OCI-LY7 (cell line): ENCODE results near the gene IKZF3.

Source experiments
- EZH2phosphoT487 ChIP-seq: fragments of 200-600 bp; sonication (generic); IDR thresholded peaks from 2 replicates; pipeline ENCODE4 v1.6.1; 2018; ENCODE audit warnings: low read depth, borderline replicate concordance, mild to moderate bottlenecking, mixed run types, antibody characterized with exemption, low read length, moderate library complexity, mixed read lengths
- TF ChIP-seq, protein P1 (sequence below): fragments of 200-600 bp; sonication (generic); conservative IDR thresholded peaks from 2 replicates; pipeline ENCODE4 v1.5.1; 2014; ENCODE audit warnings: mild to moderate bottlenecking, antibody characterized with exemption, low read length, moderate library complexity, mixed read lengths

- TF ChIP-seq, protein P1, sequence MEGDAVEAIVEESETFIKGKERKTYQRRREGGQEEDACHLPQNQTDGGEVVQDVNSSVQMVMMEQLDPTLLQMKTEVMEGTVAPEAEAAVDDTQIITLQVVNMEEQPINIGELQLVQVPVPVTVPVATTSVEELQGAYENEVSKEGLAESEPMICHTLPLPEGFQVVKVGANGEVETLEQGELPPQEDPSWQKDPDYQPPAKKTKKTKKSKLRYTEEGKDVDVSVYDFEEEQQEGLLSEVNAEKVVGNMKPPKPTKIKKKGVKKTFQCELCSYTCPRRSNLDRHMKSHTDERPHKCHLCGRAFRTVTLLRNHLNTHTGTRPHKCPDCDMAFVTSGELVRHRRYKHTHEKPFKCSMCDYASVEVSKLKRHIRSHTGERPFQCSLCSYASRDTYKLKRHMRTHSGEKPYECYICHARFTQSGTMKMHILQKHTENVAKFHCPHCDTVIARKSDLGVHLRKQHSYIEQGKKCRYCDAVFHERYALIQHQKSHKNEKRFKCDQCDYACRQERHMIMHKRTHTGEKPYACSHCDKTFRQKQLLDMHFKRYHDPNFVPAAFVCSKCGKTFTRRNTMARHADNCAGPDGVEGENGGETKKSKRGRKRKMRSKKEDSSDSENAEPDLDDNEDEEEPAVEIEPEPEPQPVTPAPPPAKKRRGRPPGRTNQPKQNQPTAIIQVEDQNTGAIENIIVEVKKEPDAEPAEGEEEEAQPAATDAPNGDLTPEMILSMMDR, result no peak
- TF ChIP-seq EZH2phosphoT487, result no peak
Measured at GRCh38 chr17:39738983-39739884, 124.9 kb downstream of the IKZF3 start.
